Breast epithelium (tissue), 4 donors: ENCODE results near the gene ZSWIM6. TPM values are rescaled to one million over a fixed set of nuclear protein-coding genes. Genes with fewer than 3 reads are reported as not detected.

ENCODE experiments used
- DNase-seq, 2 donors: peaks; one replicate each; pipeline ENCODE4 v3.0.0-alpha.2; 2019; ENCODE audit warnings: low spot score in 2 of 2
- H3K27ac ChIP-seq, 2 donors: fragments of 200-600 bp; sonication (generic) in 1 of 2; one replicate each; pipeline ENCODE4 v1.5.1; 2016 to 2019; ENCODE audit warnings: mild to moderate bottlenecking in 1 of 2
- H3K27me3 ChIP-seq, 2 donors: fragments of 200-600 bp; sonication (generic) in 1 of 2; one replicate each; pipeline versions ENCODE4 v1.5.1 to v1.6.0; 2017 to 2019; ENCODE audit warnings: control low read depth in 1 of 2, mild to moderate bottlenecking in 1 of 2
- H3K36me3 ChIP-seq: fragments of 200-600 bp; one replicate; pipeline ENCODE4 v1.5.1; 2019
- H3K4me1 ChIP-seq, 2 donors: fragments of 200-600 bp; sonication (generic); one replicate each; pipeline ENCODE4 v1.5.1; 2016 to 2019; ENCODE audit warnings: control low read depth in 1 of 2
- H3K4me3 ChIP-seq, 3 donors: fragments of 200-600 bp; sonication (generic); 1 replicate in 2 of 3; 2 replicates in 1 of 3; pipeline ENCODE4 v1.5.1; 2016 to 2019; ENCODE audit warnings: mild to moderate bottlenecking in 3 of 3, moderate library complexity in 2 of 3
- H3K9me3 ChIP-seq, 2 donors: fragments of 200-600 bp; sonication (generic) in 1 of 2; one replicate each; pipeline ENCODE4 v1.5.1; 2016 to 2019; ENCODE audit warnings: control low read depth in 1 of 2
- CTCF ChIP-seq, 3 donors: fragments of 450-650 bp; IDR thresholded peaks; one replicate each; pipeline ENCODE4 v1.5.1; 2016 to 2017; ENCODE audit warnings: antibody characterized with exemption in 3 of 3, mild to moderate bottlenecking in 3 of 3, moderate library complexity in 3 of 3
- POLR2A ChIP-seq: fragments of 450-650 bp; IDR thresholded peaks from one replicate; pipeline ENCODE4 v1.6.1; 2016; ENCODE audit warnings: antibody characterized with exemption, mild to moderate bottlenecking, moderate library complexity
- POLR2AphosphoS5 ChIP-seq, 3 donors: sonication (generic); formaldehyde crosslinking; IDR thresholded peaks; one replicate each; pipeline ENCODE4 v1.6.1; 2017; ENCODE audit warnings: antibody characterized with exemption in 3 of 3
- intact Hi-C: fragments of 100-400 bp; cut with DNase I; formaldehyde crosslinking; loops from one replicate; pipeline ENCODE4 v1.15.1; 2023; ENCODE audit warnings: low total_unique reads
- total RNA-seq, 3 donors: library from RNA; depleted of rRNA; stranded (reverse); fragments of >200 nt; gene quantifications; one replicate each; pipeline ENCODE4 v1.1.0, GENCODE V29; 2016

The ZSWIM6 gene
- total RNA-seq, 3 donors from 2014 or later: 10.2 to 16.8 (median 11.2) TPM

GRCh38 chr5:61386045-61386800 lies 54.2 kb downstream of the ZSWIM6 start:
- Histone ChIP-seq H3K4me1 (no peaks in the 10 kb centered on the region), H3K9me3 (no peaks in the 10 kb centered on the region), H3K27ac (no peak overlapping the region), H3K27me3 (no peaks in the 10 kb centered on the region), H3K36me3 (no peaks in the 10 kb centered on the region), H3K4me3 (no peak overlapping the region)
- DNase-seq: no peak
- no peak for TF ChIP-seq CTCF (IDR thresholded peaks at IDR 0.05)
- no peak for TF ChIP-seq POLR2A
- no peak for TF ChIP-seq POLR2AphosphoS5 (IDR thresholded peaks at IDR 0.05)
- intact Hi-C loops: no loop called here

- Histone ChIP-seq H3K36me3 (no peaks in the 10 kb centered on the region), H3K27me3 (no peaks in the 10 kb centered on the region), H3K27ac (no peak overlapping the region), H3K4me3 (no peak overlapping the region), H3K9me3 (no peaks in the 10 kb centered on the region), H3K4me1 (no peaks in the 10 kb centered on the region)
- TF ChIP-seq POLR2A: no peak
- TF ChIP-seq POLR2AphosphoS5 (IDR thresholded peaks at IDR 0.05): no peak
- no peak for TF ChIP-seq CTCF (IDR thresholded peaks at IDR 0.05)
- intact Hi-C loops: no loop called here
- DNase-seq: no peak
Measured at GRCh38 chr5:61389609-61390008, 57.6 kb downstream of the ZSWIM6 start.

GRCh38 chr5:61394078-61394704 lies 62.1 kb downstream of the ZSWIM6 start:
- DNase-seq: no peak
- no peak overlapping the region for H3K27ac ChIP-seq
- intact Hi-C loops: no loop called here
- no peaks in the 10 kb centered on the region for H3K9me3 ChIP-seq
- no peaks in the 10 kb centered on the region for H3K27me3 ChIP-seq
- TF ChIP-seq POLR2A (no peak), CTCF (IDR thresholded peaks at IDR 0.05) (no peak)
- no peaks in the 10 kb centered on the region for H3K4me1 ChIP-seq
- H3K4me3 ChIP-seq: no peak overlapping the region
- H3K36me3 ChIP-seq: no peaks in the 10 kb centered on the region

GRCh38 chr5:61394793-61395192 lies 62.7 kb downstream of the ZSWIM6 start:
- Histone ChIP-seq H3K27me3 (no peaks in the 10 kb centered on the region), H3K4me1 (no peaks in the 10 kb centered on the region), H3K36me3 (no peaks in the 10 kb centered on the region), H3K27ac (no peak overlapping the region), H3K4me3 (no peak overlapping the region), H3K9me3 (no peaks in the 10 kb centered on the region)
- intact Hi-C loops: no loop called here
- DNase-seq: no peak
- TF ChIP-seq CTCF (IDR thresholded peaks at IDR 0.05) (no peak), POLR2AphosphoS5 (IDR thresholded peaks at IDR 0.05) (no peak), POLR2A (no peak)

- no peaks in the 10 kb centered on the region for H3K36me3 ChIP-seq
- H3K4me3 ChIP-seq: no peak overlapping the region
- H3K9me3 ChIP-seq: no peaks in the 10 kb centered on the region
- no peak for TF ChIP-seq CTCF (IDR thresholded peaks at IDR 0.05)
- no peak for TF ChIP-seq POLR2A
- no peak for DNase-seq
- no peak overlapping the region for H3K27ac ChIP-seq
- intact Hi-C loops: no loop called here
- no peaks in the 10 kb centered on the region for H3K27me3 ChIP-seq
- H3K4me1 ChIP-seq: no peaks in the 10 kb centered on the region
Measured at GRCh38 chr5:61397238-61397637, 65.2 kb downstream of the ZSWIM6 start.
